Measurements from ENCODE around the gene ODAD3.
"Not testable (repeated sequence)": the region's sequence is repeated elsewhere in the genome, so short reads cannot be mapped to it uniquely, and the experiment has no call there.

ODAD3 gene

GRCh38 chr19:11383706-11384048 lies 51.2 kb downstream of the ODAD3 start:
- Mint-ChIP-seq H3K27ac (no peak overlapping the region), H3K4me1 (ENCODE audit: low read depth) (peaks cover 31% of the 10 kb centered on the region), H3K4me3 (no peak overlapping the region), H3K9me3 (no peaks in the 10 kb centered on the region), H3K36me3 (ENCODE audit: low read depth) (peaks cover 4% of the 10 kb centered on the region), H3K27me3 (peaks cover 20% of the 10 kb centered on the region)
- DNase-seq: no peak

GRCh38 chr19:11382898-11383705 lies 51.8 kb downstream of the ODAD3 start:
- H3K27me3 Mint-ChIP-seq: peaks cover 20% of the 10 kb centered on the region
- peaks cover 37% of the 10 kb centered on the region for H3K4me1 Mint-ChIP-seq (ENCODE audit: low read depth)
- H3K4me3 Mint-ChIP-seq: peak overlapping the region; percentile 84
- H3K36me3 Mint-ChIP-seq (ENCODE audit: low read depth): peaks cover 10% of the 10 kb centered on the region
- DNase-seq: peak; percentile 63
- no peaks in the 10 kb centered on the region for H3K9me3 Mint-ChIP-seq
- peak overlapping the region; percentile 22 for H3K27ac Mint-ChIP-seq

- peaks cover 47% of the 10 kb centered on the region for H3K4me1 Mint-ChIP-seq (ENCODE audit: low read depth)
- peaks cover 24% of the 10 kb centered on the region for H3K36me3 Mint-ChIP-seq (ENCODE audit: low read depth)
- H3K4me3 Mint-ChIP-seq: peak overlapping the region; percentile 84
- no peaks in the 10 kb centered on the region for H3K9me3 Mint-ChIP-seq
- DNase-seq: peak; percentile 95
- H3K27me3 Mint-ChIP-seq: peaks cover 20% of the 10 kb centered on the region
- peak overlapping the region; percentile 97 for H3K27ac Mint-ChIP-seq
Measured at GRCh38 chr19:11380653-11381537, 54.0 kb downstream of the ODAD3 start.

GRCh38 chr19:11379857-11380350 lies 55.0 kb downstream of the ODAD3 start:
- DNase-seq: no peak
- Mint-ChIP-seq H3K27ac (peak overlapping the region; percentile 97), H3K4me3 (peak overlapping the region; percentile 84), H3K9me3 (no peaks in the 10 kb centered on the region), H3K27me3 (peaks cover 20% of the 10 kb centered on the region), H3K36me3 (ENCODE audit: low read depth) (peaks cover 24% of the 10 kb centered on the region), H3K4me1 (ENCODE audit: low read depth) (peaks cover 47% of the 10 kb centered on the region)

- Mint-ChIP-seq H3K27ac (peak overlapping the region; percentile 63), H3K27me3 (peaks cover 16% of the 10 kb centered on the region), H3K4me1 (ENCODE audit: low read depth) (peaks cover 47% of the 10 kb centered on the region), H3K36me3 (ENCODE audit: low read depth) (peaks cover 24% of the 10 kb centered on the region)
- not testable (repeated sequence) for DNase-seq, H3K4me3 Mint-ChIP-seq, H3K9me3 Mint-ChIP-seq
Measured at GRCh38 chr19:11379269-11379845, 55.6 kb downstream of the ODAD3 start.

GRCh38 chr19:11378319-11379189 lies 56.4 kb downstream of the ODAD3 start:
- Mint-ChIP-seq H3K4me1 (ENCODE audit: low read depth) (peaks cover 47% of the 10 kb centered on the region), H3K36me3 (ENCODE audit: low read depth) (peaks cover 24% of the 10 kb centered on the region), H3K27ac (peak overlapping the region; percentile 72), H3K4me3 (no peak overlapping the region), H3K9me3 (no peaks in the 10 kb centered on the region), H3K27me3 (peaks cover 14% of the 10 kb centered on the region)
- peak; percentile 37 for DNase-seq

- no peak for DNase-seq
- no peaks in the 10 kb centered on the region for H3K9me3 Mint-ChIP-seq
- peaks cover 8% of the 10 kb centered on the region for H3K27me3 Mint-ChIP-seq
- peaks cover 48% of the 10 kb centered on the region for H3K4me1 Mint-ChIP-seq (ENCODE audit: low read depth)
- peaks cover 24% of the 10 kb centered on the region for H3K36me3 Mint-ChIP-seq (ENCODE audit: low read depth)
- H3K27ac Mint-ChIP-seq: peak overlapping the region; percentile 31
- H3K4me3 Mint-ChIP-seq: no peak overlapping the region
Measured at GRCh38 chr19:11377756-11378155, 57.2 kb downstream of the ODAD3 start.

GRCh38 chr19:11377237-11377636 lies 57.7 kb downstream of the ODAD3 start:
- Mint-ChIP-seq H3K9me3 (no peaks in the 10 kb centered on the region), H3K36me3 (ENCODE audit: low read depth) (peaks cover 24% of the 10 kb centered on the region), H3K27ac (peak overlapping the region; percentile 88), H3K4me3 (no peak overlapping the region), H3K4me1 (ENCODE audit: low read depth) (peaks cover 45% of the 10 kb centered on the region), H3K27me3 (peaks cover 5% of the 10 kb centered on the region)
- DNase-seq: no peak

GRCh38 chr19:11375143-11375948 lies 59.6 kb downstream of the ODAD3 start:
- Mint-ChIP-seq H3K4me3 (no peak overlapping the region), H3K36me3 (ENCODE audit: low read depth) (peaks cover 23% of the 10 kb centered on the region), H3K9me3 (no peaks in the 10 kb centered on the region), H3K27ac (no peak overlapping the region), H3K27me3 (no peaks in the 10 kb centered on the region), H3K4me1 (ENCODE audit: low read depth) (peaks cover 32% of the 10 kb centered on the region)
- DNase-seq: peak; percentile 74

GRCh38 chr19:11374433-11375142 lies 60.3 kb downstream of the ODAD3 start, which contains the start of gene SWSAP1:
SWSAP1 (plus strand) TSS chr19:11374666; CDS start chr19:11374681, 15 bp downstream.
- peak; percentile 98 for DNase-seq
- no peak within 1 kb of the TSS for H3K4me3 Mint-ChIP-seq
- peaks cover 24% of the 10 kb centered on the region for H3K36me3 Mint-ChIP-seq (ENCODE audit: low read depth)
- no peaks in the 10 kb centered on the region for H3K27me3 Mint-ChIP-seq
- H3K9me3 Mint-ChIP-seq: no peaks in the 10 kb centered on the region
- H3K4me1 Mint-ChIP-seq (ENCODE audit: low read depth): peaks cover 26% of the 10 kb centered on the region
- no peak within 1 kb of the TSS for H3K27ac Mint-ChIP-seq

GRCh38 chr19:11373885-11374432 lies 61.0 kb downstream of the ODAD3 start:
- Mint-ChIP-seq H3K36me3 (ENCODE audit: low read depth) (peaks cover 30% of the 10 kb centered on the region), H3K27ac (no peak overlapping the region), H3K4me1 (ENCODE audit: low read depth) (peaks cover 26% of the 10 kb centered on the region), H3K4me3 (no peak overlapping the region), H3K27me3 (no peaks in the 10 kb centered on the region), H3K9me3 (no peaks in the 10 kb centered on the region)
- no peak for DNase-seq

- peaks cover 21% of the 10 kb centered on the region for H3K4me1 Mint-ChIP-seq (ENCODE audit: low read depth)
- no peak overlapping the region for H3K27ac Mint-ChIP-seq
- H3K27me3 Mint-ChIP-seq: no peaks in the 10 kb centered on the region
- H3K4me3 Mint-ChIP-seq: no peak overlapping the region
- no peak for DNase-seq
- no peaks in the 10 kb centered on the region for H3K9me3 Mint-ChIP-seq
- peaks cover 31% of the 10 kb centered on the region for H3K36me3 Mint-ChIP-seq (ENCODE audit: low read depth)
Measured at GRCh38 chr19:11373166-11373884, 61.6 kb downstream of the ODAD3 start.
